Measurements from ENCODE around the gene POLR3GL. TPM values are rescaled to one million over a fixed set of nuclear protein-coding genes. Genes with fewer than 3 reads are reported as not detected.

The POLR3GL gene
- total RNA-seq, 1 donor from 2014 or later, result 12.0 TPM

DNA sequence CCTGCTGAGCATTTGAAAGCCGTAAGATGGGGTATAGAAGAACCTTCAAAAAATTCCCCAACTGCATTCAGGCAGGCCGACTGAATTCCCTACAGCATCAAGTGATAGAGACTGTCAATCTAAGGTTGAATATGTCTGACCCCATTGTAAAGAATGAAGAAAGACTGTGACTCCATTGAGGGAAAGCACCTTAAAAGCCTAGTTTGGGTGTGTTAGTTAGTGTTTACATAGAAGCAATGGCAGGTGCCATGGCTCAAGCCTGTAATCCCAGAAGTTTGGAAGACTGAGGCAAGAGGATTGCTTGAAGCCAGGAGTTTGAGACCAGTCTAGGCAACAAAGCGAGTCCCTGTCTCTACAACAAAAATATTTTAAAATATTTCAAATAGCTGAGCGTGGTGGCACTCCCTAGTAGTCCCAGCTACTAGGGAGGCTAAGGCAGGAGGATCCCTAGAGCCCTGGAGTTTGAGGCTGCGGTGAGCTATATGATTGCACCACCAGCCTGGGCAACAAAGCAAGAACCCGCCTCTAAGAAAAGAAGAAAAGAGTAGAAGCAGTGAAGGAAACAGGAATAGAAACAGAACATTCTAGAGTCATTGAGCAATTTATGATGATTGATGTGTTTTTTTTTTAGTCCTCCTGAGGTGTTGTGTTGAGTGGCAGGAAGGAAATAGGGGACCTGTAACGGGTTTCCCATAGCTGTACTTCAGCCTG lies 15.4 kb downstream of the POLR3GL start:
- H3K4me1 ChIP-seq, result peaks cover 11% of the 10 kb centered on the region
- no peaks in the 10 kb centered on the region for H3K27me3 ChIP-seq
- H3K36me3 ChIP-seq, result no peaks in the 10 kb centered on the region
- no peak for DNase-seq (ENCODE audit: low spot score)
- H3K9ac ChIP-seq, result no peak overlapping the region
- TF ChIP-seq EZH2 (IDR thresholded peaks at IDR 0.05) (no peak), EZH2phosphoT487 (IDR thresholded peaks at IDR 0.05) (no peak)
- TF ChIP-seq, protein P1, sequence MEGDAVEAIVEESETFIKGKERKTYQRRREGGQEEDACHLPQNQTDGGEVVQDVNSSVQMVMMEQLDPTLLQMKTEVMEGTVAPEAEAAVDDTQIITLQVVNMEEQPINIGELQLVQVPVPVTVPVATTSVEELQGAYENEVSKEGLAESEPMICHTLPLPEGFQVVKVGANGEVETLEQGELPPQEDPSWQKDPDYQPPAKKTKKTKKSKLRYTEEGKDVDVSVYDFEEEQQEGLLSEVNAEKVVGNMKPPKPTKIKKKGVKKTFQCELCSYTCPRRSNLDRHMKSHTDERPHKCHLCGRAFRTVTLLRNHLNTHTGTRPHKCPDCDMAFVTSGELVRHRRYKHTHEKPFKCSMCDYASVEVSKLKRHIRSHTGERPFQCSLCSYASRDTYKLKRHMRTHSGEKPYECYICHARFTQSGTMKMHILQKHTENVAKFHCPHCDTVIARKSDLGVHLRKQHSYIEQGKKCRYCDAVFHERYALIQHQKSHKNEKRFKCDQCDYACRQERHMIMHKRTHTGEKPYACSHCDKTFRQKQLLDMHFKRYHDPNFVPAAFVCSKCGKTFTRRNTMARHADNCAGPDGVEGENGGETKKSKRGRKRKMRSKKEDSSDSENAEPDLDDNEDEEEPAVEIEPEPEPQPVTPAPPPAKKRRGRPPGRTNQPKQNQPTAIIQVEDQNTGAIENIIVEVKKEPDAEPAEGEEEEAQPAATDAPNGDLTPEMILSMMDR (IDR thresholded peaks at IDR 0.05), result no peak
- Mint-ChIP-seq H3K9me3 (no peaks in the 10 kb centered on the region), H3K27ac (no peak overlapping the region), H3K36me3 (no peaks in the 10 kb centered on the region), H3K4me3 (no peak overlapping the region), H3K27me3 (ENCODE audit: insufficient read depth, low read depth) (peaks cover 4% of the 10 kb centered on the region), H3K4me1 (peaks cover 6% of the 10 kb centered on the region)
- H3F3A ChIP-seq (ENCODE audit: low read depth), result peaks cover 18% of the 10 kb centered on the region
- no peaks in the 10 kb centered on the region for H3K9me3 ChIP-seq (ENCODE audit: low read depth)
- no peak overlapping the region for H2AFZ ChIP-seq (replicated peaks)
- H3K27ac ChIP-seq, result no peak overlapping the region
- peak overlapping the region; percentile 70 for H3K4me2 ChIP-seq
- no peak overlapping the region for H3K4me3 ChIP-seq
- no peaks in the 10 kb centered on the region for H3K79me2 ChIP-seq (ENCODE audit: low read depth)
- H4K20me1 ChIP-seq (ENCODE audit: low read depth), result no peaks in the 10 kb centered on the region

DNA sequence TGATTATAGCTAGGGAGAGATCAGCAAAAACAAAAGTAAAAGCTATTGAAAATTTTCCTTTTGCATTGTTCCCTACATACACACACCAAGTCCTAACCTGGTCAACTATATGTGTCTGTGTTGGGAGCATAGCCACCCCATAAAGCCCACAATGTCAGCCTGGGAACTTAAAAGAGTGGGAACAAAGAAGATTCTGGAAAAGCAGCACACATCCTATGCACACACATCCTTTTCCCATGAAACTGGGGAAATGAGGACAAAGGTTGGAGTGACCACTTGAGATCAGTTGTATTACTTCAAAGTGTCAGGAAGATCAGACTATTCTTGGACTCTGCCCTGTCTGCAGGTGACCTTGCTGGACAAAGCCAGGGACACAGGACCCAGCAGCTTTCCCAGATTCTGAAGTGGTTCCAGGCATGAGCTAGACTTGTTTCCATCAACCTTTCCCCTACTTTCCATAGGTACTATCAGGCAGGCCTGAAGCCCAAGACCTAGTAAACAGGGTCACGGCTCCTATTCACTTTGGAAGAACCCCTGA lies 16.0 kb downstream of the POLR3GL start:
- Mint-ChIP-seq H3K27ac (no peak overlapping the region), H3K4me3 (no peak overlapping the region), H3K36me3 (no peaks in the 10 kb centered on the region), H3K27me3 (ENCODE audit: insufficient read depth, low read depth) (peaks cover 4% of the 10 kb centered on the region), H3K4me1 (peaks cover 12% of the 10 kb centered on the region), H3K9me3 (no peaks in the 10 kb centered on the region)
- no peak overlapping the region for H3K27ac ChIP-seq
- no peaks in the 10 kb centered on the region for H3K79me2 ChIP-seq (ENCODE audit: low read depth)
- H3K4me3 ChIP-seq, result no peak overlapping the region
- H4K20me1 ChIP-seq (ENCODE audit: low read depth), result no peaks in the 10 kb centered on the region
- peaks cover 15% of the 10 kb centered on the region for H3K4me1 ChIP-seq
- no peak for DNase-seq (ENCODE audit: low spot score)
- H3K36me3 ChIP-seq, result no peaks in the 10 kb centered on the region
- no peak overlapping the region for H3K9ac ChIP-seq
- H3F3A ChIP-seq (ENCODE audit: low read depth), result peaks cover 18% of the 10 kb centered on the region
- H3K9me3 ChIP-seq (ENCODE audit: low read depth), result no peaks in the 10 kb centered on the region
- H3K4me2 ChIP-seq, result no peak overlapping the region
- TF ChIP-seq EZH2phosphoT487 (IDR thresholded peaks at IDR 0.05), result no peak
- TF ChIP-seq, protein P1 (IDR thresholded peaks at IDR 0.05), result no peak
- no peak for TF ChIP-seq EZH2 (IDR thresholded peaks at IDR 0.05)
- no peak overlapping the region for H2AFZ ChIP-seq (replicated peaks)
- no peaks in the 10 kb centered on the region for H3K27me3 ChIP-seq

DNA sequence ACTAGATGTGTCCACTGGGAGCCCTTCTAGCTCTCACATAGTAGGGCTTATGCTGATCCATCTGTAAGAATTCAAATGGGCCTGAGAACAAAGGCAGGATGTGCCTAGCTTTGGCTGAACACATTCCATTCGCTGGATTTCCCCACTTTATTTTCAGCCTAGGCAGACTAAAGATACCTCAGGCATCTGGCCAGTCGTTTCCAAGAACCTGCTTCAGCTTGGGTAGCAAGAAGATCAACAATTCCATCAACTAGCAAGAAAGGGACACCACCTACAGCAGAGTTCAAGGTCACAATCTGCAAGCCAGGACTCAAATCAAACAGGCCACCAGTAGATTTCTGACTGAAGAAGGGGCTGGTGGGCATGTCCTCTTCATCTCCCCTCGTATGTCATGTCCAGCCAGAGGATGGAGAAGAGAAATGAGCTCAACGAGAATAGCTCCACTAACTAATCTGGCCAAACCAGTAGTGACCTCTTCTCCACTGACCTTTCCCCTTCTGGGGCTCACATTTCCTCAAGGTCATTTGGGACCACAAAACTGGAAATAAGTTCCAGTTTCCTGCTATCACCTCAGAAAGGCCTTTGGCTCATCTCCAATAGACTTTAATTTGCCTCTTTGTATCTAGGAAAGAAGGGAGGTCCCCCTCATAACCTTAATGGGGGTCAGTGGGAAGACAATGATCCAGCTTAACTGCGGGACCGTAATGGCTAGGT lies 17.7 kb downstream of the POLR3GL start:
- no peak overlapping the region for H3K4me3 ChIP-seq
- H3K27ac ChIP-seq, result no peak overlapping the region
- no peak for DNase-seq (ENCODE audit: low spot score)
- H3K36me3 ChIP-seq, result no peaks in the 10 kb centered on the region
- H3K79me2 ChIP-seq (ENCODE audit: low read depth), result no peaks in the 10 kb centered on the region
- H3K4me3 Mint-ChIP-seq, result no peak overlapping the region
- TF ChIP-seq, protein P1 (IDR thresholded peaks at IDR 0.05), result no peak
- TF ChIP-seq EZH2phosphoT487 (IDR thresholded peaks at IDR 0.05) (no peak), EZH2 (IDR thresholded peaks at IDR 0.05) (no peak)
- peaks cover 4% of the 10 kb centered on the region for H3K27me3 Mint-ChIP-seq (ENCODE audit: insufficient read depth, low read depth)
- no peak overlapping the region for H2AFZ ChIP-seq (replicated peaks)
- H3K36me3 Mint-ChIP-seq, result no peaks in the 10 kb centered on the region
- H3K27ac Mint-ChIP-seq, result peak overlapping the region; percentile 76
- peaks cover 15% of the 10 kb centered on the region for H3K4me1 ChIP-seq
- H3K9me3 ChIP-seq (ENCODE audit: low read depth), result no peaks in the 10 kb centered on the region
- no peaks in the 10 kb centered on the region for H4K20me1 ChIP-seq (ENCODE audit: low read depth)
- peaks cover 18% of the 10 kb centered on the region for H3F3A ChIP-seq (ENCODE audit: low read depth)
- peaks cover 19% of the 10 kb centered on the region for H3K4me1 Mint-ChIP-seq
- no peaks in the 10 kb centered on the region for H3K9me3 Mint-ChIP-seq
- H3K27me3 ChIP-seq, result no peaks in the 10 kb centered on the region
- no peak overlapping the region for H3K4me2 ChIP-seq
- no peak overlapping the region for H3K9ac ChIP-seq

Measured in neural progenitor cell (in vitro differentiated cells).